Measurements from ENCODE around the gene KRTAP10-9.

KRTAP10-9 gene

DNA sequence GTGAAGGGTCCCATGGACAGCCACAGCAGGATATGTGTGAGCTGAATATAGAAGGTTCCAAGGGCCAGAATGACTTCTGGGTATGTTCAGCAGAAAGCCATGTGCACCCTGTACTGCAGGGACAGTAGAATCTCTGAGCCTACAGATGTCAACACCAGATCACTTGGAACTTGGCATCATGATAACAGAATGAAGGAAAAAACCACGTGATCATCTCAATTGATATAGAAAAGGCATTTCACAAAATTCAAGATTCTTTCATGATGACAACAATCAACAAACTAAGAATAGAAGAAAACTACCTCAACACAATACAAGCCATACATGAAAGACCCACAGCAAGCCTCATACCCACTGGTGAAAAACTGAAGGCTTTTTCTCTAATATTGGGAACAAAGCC is 40.7 kb downstream of the KRTAP10-9 start:
- no peak for DNase-seq (ENCODE audit: low read depth)
- TF ChIP-seq, protein P1, sequence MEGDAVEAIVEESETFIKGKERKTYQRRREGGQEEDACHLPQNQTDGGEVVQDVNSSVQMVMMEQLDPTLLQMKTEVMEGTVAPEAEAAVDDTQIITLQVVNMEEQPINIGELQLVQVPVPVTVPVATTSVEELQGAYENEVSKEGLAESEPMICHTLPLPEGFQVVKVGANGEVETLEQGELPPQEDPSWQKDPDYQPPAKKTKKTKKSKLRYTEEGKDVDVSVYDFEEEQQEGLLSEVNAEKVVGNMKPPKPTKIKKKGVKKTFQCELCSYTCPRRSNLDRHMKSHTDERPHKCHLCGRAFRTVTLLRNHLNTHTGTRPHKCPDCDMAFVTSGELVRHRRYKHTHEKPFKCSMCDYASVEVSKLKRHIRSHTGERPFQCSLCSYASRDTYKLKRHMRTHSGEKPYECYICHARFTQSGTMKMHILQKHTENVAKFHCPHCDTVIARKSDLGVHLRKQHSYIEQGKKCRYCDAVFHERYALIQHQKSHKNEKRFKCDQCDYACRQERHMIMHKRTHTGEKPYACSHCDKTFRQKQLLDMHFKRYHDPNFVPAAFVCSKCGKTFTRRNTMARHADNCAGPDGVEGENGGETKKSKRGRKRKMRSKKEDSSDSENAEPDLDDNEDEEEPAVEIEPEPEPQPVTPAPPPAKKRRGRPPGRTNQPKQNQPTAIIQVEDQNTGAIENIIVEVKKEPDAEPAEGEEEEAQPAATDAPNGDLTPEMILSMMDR (conservative IDR thresholded peaks at IDR 0.05; ENCODE audit: low read depth, low read length): no peak
- H3K4me3 ChIP-seq (ENCODE audit: low read depth, low read length): no peak overlapping the region

DNA sequence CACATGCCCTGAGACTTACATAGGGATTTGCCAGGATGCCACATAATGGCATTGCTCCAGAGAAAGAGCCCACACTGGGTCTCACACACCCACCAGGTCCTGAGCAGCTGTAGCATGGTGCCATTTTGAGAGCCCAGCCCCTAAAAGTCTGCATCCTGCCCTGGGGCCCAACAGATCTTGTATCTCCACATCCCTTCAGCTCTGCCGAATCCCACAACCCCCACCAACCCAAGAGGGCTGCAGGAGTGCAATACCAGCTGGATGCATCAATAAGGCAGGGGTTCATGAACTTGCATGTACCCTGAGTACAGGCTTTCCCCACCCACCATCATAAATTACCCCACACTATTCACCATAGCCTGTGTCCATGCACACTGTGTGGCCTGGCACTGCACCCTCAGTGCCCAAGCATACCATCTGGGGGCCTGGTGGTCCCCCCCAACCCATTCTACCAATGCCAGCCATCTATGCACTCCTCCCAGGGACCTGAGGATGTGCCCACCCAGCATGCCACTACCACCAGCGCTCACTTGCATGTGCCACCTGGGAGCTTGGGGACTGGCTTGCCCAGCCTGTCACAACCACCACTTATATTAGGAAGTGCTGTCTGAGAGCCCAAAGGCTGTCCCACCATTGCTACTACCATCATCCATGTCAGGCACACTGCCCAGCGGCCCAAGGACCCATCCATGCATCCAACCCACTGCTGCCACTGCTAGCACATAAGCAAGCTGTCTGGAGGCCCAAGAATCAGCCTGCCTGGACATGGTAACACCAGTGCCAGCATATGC is 43.9 kb downstream of the KRTAP10-9 start:
- H3K4me3 ChIP-seq (ENCODE audit: low read depth, low read length): no peak overlapping the region
- TF ChIP-seq, protein P1 (conservative IDR thresholded peaks at IDR 0.05; ENCODE audit: low read depth, low read length): no peak

DNA sequence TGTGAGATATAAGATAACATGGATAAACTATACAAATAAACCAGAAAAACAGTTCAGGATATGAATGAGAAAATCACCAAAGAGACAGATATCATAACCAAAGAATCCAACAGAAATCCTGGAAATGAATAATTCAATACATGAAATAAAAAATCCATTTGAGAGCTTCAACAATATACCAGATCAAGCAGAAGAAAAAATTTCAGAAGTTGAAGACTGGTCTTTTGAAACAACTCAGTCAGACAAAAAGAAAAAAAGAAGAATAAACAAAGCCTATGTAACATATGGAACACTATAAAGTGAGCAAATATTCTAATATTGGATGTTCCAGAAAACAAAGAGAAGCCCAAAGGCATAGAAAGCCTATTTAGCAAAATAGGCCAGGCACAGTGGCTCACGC is 45.0 kb downstream of the KRTAP10-9 start:
- no peak for DNase-seq (ENCODE audit: low read depth)
- H3K4me3 ChIP-seq (ENCODE audit: low read depth, low read length): no peak overlapping the region
- TF ChIP-seq, protein P1 (conservative IDR thresholded peaks at IDR 0.05; ENCODE audit: low read depth, low read length): no peak

More for the DNA sequence above, 43.9 kb downstream of the KRTAP10-9 start:
- no peak for DNase-seq (ENCODE audit: low read depth)

DNA sequence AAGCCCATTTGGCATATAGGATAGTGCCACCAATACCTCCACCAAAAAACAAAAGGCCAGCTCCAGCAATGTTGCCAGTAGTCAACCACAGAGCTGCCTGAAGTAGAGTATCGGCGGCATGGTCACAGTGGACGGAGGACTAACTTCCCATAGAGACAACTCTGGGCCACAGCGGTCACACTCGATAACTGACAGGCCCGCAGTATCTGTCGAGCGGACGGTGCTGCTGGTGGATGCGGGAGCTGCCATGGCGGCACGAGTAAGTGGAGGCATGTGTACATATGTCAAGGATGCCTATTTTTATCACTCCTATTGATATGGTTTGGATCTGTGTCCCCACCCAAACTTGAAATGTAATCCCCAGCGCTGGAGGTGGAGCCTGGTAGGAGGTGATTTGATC is 51.0 kb downstream of the KRTAP10-9 start:
- DNase-seq (ENCODE audit: low read depth): no peak

More for the DNA sequence above, 51.0 kb downstream of the KRTAP10-9 start:
- TF ChIP-seq, protein P1 (conservative IDR thresholded peaks at IDR 0.05; ENCODE audit: low read depth, low read length): no peak
- no peak overlapping the region for H3K4me3 ChIP-seq (ENCODE audit: low read depth, low read length)

Measured in choroid plexus epithelial cell (primary cell).